ENCODE measurements around the gene PPP1R9B.

Gene PPP1R9B

DNA sequence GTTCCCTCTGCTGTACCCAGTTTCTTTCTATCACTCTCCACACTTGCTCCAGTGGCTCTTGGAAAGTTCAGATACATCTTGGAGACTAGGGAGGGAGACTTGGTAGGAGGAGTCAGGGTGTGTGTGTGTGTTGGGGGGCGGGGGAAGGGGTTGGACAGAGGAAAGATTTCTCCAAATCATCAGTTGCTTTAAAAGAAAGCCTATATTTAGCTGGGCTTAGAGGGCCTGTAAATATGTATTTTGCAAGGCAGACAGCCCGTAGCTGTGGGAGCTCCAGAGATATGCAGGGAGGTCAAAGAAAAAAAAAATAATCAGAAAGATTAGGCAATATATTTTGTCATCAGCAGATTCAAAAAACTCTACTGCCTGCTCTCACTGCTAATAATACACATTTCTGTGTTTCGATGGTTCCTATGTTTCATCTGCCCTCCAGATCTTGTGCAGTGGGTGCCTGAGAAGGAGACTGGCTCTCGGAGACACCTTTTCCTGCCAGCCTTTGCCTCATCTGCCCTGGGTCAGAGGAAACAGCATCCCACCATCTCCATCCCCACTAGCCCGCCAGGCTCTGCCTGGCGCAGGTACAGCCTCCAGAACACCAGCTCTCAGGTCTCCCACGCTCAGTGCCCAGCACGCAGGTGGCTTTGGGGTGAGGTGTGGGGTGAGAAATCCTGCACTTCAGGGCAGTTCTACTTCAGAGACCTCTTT lies 4.8 kb upstream of the PPP1R9B start:
- DNase-seq: no peak

DNA sequence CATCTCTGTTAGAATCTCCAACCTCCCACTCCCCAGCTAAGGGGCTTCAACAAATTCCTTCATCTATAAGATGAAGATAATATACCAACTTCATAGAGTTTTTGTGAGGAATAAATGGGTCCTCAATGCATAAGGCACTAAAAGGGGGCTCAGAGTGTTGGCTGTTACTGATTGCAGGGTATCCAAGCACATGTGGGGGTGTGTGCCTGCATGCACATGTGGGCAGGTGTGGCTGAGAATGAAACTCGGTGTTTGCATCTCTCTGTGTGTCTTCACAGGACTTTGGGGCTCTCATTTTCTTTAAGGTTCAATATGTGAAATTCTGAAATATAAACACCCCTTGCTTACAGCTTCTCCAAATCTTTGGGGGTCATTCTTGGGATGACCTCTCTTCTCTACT lies 4.1 kb upstream of the PPP1R9B start:
- DNase-seq: no peak

GRCh38 chr17:50153650-50154575 lies 3.4 kb upstream of the PPP1R9B start:
- DNase-seq: no peak

GRCh38 chr17:50152736-50153135 lies 2.3 kb upstream of the PPP1R9B start:
- no peak for DNase-seq

GRCh38 chr17:50151937-50152547 lies 1.6 kb upstream of the PPP1R9B start:
- DNase-seq: peak; percentile 24 to 70 (median 40)

GRCh38 chr17:50151041-50151936 lies 812 bp upstream of the PPP1R9B start:
- peak; percentile 64 to 78 (median 75) for DNase-seq

DNA sequence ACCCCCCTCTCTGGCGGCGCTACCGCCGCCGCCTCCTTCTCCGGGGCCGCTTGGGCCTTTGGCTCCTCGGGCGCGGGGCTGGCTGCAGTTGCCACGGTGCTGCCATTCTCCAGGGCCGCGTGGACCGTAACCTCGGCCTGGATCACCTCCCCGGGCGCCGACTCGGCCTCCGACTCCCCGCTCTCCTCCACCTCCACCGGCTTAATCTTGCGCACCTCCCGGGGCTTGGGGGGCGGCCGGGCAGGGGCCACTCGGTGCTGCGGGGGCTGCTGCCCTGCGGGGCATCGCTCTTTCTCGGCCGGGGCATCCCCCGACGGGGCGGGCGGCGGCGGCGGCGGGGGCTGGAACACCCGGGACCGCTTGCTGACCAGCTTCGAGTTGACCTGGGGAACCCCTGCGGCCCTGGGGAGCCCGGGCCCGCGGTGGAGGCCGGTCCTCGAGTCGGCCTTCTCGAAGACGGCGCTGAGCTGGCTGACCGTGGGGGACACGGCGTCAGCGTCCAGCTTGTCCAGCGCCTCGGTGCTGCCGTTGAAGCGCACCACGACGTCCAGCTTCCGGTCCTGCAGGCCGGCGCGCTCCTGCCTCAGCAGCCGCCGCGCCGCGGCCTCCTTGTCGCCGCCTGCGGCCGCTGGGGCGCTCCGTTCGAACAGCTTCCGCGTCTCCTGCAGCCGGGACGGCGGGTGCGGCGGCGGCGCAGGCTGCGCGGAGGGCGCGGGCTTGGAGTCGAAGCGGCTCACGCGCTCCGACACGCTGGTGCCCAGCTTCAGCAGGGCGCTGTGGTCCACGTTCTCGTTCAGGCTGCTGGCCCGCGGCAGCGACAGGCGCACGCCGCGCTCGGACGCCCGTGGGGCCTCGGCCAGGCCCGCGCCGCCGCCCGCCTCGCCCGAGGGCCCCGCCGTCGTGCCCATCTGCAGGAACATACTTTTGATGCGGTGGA lies 792 bp downstream of the PPP1R9B start:
- peak; percentile 42 to 66 (median 49) for DNase-seq

DNA sequence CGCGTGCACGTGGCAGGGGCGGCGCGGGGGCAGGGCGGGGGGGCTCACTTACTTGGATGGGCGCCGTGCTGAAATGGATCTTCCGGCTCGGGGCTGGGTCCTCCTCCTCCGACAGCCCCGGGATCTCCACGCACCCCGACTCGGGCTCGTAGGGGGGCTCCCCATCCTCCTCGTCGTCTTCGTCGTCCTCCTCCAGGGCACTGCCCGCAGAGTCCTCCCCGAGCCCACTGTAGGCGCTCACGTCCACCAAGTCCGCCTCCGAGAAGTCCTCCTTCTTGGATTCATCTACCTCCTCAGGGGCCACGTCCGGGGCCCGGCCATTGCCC lies 1.4 kb downstream of the PPP1R9B start:
- peak in 2 of 6 experiments; percentile 42 to 47 for DNase-seq

- DNase-seq: peak; percentile 17 to 74 (median 54)
Observed at GRCh38 chr17:50148226-50149090, 2.0 kb downstream of the PPP1R9B start.

DNA sequence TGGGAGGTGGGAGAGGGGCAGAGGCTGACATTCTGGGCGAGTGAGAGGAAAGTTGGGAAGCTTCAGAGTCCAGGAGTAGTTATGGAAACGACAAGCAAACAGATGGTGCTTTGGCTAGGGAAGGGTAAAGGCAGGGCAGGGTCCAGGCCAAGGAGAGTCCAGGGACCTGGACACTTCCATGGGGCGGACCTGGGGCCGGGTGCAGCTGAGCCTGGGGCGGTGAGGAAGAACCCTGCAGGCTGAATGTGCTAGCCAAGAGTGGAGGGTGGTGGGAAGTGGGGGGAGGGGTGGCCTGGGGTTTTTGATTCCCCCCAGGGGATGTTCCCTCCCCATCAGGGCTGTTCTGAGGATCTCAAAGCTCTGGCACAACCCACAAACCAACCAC lies 2.6 kb downstream of the PPP1R9B start:
- DNase-seq: no peak

DNA sequence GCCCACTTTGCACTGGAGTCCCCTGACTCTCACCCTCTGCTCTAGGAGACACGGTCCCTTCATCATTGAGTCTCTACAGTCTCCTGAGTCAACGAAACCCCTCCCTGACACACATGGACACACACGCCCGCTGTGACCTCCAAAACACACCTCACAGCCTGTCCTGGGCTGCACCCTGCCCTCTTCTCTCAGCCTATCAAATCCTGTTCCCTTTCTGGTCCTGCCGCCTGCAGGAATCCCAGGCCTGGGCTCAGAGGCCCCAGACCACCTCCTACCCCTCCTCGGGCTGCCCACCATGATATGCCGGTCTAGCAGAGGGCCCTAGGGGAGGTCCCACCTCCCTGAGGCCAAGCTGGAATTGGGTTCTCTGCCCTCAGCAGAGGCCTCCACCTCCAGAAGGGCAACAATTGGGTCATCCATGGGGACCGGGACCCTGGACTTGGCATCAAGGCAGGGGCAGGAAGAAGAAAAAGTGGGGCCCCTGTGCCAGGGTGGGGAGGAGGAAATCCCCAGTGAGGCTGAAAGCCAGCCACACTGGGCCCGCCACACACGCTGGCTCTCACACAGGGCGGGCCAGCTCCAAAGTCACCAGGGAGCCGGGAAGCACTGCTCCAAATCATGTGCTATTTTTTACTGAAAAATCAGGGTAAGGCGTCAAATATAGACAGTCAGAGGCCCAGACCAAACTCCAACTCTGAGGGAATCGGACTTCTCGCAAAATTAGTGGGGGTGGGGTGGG lies 3.4 kb downstream of the PPP1R9B start:
- no peak for DNase-seq

- peak in 3 of 6 experiments; percentile 7 to 32 (median 11) for DNase-seq
Observed at GRCh38 chr17:50146230-50146926, 4.1 kb downstream of the PPP1R9B start.

DNA sequence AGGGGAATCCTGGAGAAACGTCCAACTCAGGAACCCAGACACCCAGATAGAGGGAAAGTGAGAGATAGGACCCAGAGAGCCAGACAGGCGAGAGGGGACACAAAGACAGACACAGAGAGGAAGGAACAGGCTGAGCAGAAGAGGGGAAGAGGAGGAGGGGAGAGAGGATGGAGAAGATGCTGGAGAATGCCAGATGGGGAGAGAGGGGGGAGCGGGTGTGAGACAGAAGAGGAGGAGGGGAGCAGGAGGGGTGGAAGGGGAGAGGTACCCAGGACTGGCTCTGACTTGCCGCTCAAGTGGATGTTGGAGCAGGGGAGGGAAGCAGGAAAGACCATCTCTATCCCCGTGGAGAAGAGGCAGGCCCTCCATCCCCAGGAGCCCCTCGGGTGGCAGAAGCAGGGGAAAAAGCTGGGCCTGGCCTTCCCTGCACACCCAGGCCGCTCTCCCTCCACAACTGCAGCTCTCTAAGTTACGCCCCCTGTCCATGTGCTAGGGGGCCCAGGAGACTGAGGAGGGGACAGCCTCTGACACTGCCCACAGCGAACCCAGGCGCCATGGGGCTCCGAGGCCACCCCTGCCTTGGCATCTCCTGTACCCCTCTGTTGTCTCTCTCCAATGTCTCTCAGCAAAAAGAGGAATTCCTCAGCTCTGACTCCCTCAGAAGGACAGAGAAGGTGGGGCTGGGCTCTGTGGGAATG lies 4.8 kb downstream of the PPP1R9B start:
- DNase-seq: no peak

GRCh38 chr17:50144845-50145531 lies 5.5 kb downstream of the PPP1R9B start:
- no peak for DNase-seq

GRCh38 chr17:50144355-50144754 lies 6.1 kb downstream of the PPP1R9B start:
- no peak for DNase-seq

- DNase-seq: no peak
Observed at GRCh38 chr17:50143461-50144176, 6.9 kb downstream of the PPP1R9B start.

GRCh38 chr17:50141745-50142110 lies 8.7 kb downstream of the PPP1R9B start:
- peak in 1 of 6 experiments; percentile 6 for DNase-seq

All from stimulated activated naive CD4-positive, alpha-beta T cell (primary cell).